Fibroblast of lung (primary cell): Measurements from ENCODE around the gene KCNH4. TPM values are rescaled to one million over a fixed set of nuclear protein-coding genes. Genes with fewer than 3 reads are reported as not detected.

Experiments
- DNase-seq, 2 donors: peaks; one replicate each; pipeline versions ENCODE4 v3.0.0 to v3.0.0-alpha.2; 2010; ENCODE audit warnings: low read depth in 2 of 2
- H2AFZ ChIP-seq: 2 replicates; pipeline ENCODE4 v1.5.1; 2012; ENCODE audit warnings: low read length, control low read depth, inconsistent platforms
- H3K27ac ChIP-seq: 2 replicates; pipeline ENCODE4 v1.5.1; 2011; ENCODE audit warnings: low read length, control low read depth; ENCODE audit not compliant: insufficient read depth
- H3K27me3 ChIP-seq: 2 replicates; pipeline ENCODE4 v1.5.1; 2011; ENCODE audit warnings: mild to moderate bottlenecking, low read length; ENCODE audit not compliant: control insufficient read depth, insufficient read depth
- H3K36me3 ChIP-seq: 2 replicates; pipeline ENCODE4 v1.5.1; 2011; ENCODE audit warnings: low read length; ENCODE audit not compliant: control insufficient read depth, insufficient read depth
- H3K4me1 ChIP-seq: 2 replicates; pipeline ENCODE4 v1.5.1; 2011; ENCODE audit warnings: low read length; ENCODE audit not compliant: control insufficient read depth, insufficient read depth; ENCODE audit errors: extremely low read depth
- H3K4me2 ChIP-seq: 2 replicates; pipeline ENCODE4 v1.5.1; 2011; ENCODE audit warnings: low read length, control low read depth; ENCODE audit not compliant: insufficient read depth; ENCODE audit errors: extremely low read depth
- H3K4me3 ChIP-seq, 4 experiments: fragments of 200-600 bp in 1 of 4; sonication (generic) in 1 of 4; replicated peaks in 1 of 4; 2 replicates each; pipeline ENCODE4 v1.5.1; 2011 to 2016; ENCODE audit warnings: low read length in 4 of 4, low read depth in 3 of 4, mild to moderate bottlenecking in 3 of 4, control low read depth in 2 of 4, inconsistent platforms in 1 of 4, mixed read lengths in 1 of 4; ENCODE audit not compliant: insufficient read depth in 1 of 4; ENCODE audit errors: control extremely low read depth in 1 of 4
- H3K79me2 ChIP-seq: 2 replicates; pipeline ENCODE4 v1.5.1; 2012; ENCODE audit warnings: mild to moderate bottlenecking, low read length, inconsistent platforms; ENCODE audit not compliant: control insufficient read depth, insufficient read depth
- H3K9ac ChIP-seq: 2 replicates; pipeline ENCODE4 v1.5.1; 2011; ENCODE audit warnings: mild to moderate bottlenecking, low read length, control low read depth; ENCODE audit not compliant: insufficient read depth
- H3K9me3 ChIP-seq: 2 replicates; pipeline ENCODE4 v1.5.1; 2012; ENCODE audit warnings: low read depth, low read length; ENCODE audit not compliant: control insufficient read depth, insufficient read depth
- H4K20me1 ChIP-seq: 2 replicates; pipeline ENCODE4 v1.5.1; 2011; ENCODE audit warnings: low read length; ENCODE audit not compliant: control insufficient read depth, insufficient read depth; ENCODE audit errors: extremely low read depth
- EZH2 ChIP-seq: IDR thresholded peaks from 2 replicates; pipeline ENCODE4 v1.5.1; 2012; ENCODE audit warnings: low read length, control low read depth, mild to moderate bottlenecking; ENCODE audit errors: missing control alignments
- polyA plus RNA-seq, 2 donors: library from polyadenylated mRNA; depleted of rRNA in 1 of 2; stranded (reverse) in 1 of 2; unstranded in 1 of 2; fragments of >200 nt; gene quantifications; 2 replicates each; pipeline ENCODE4 v1.2.1, GENCODE V29; 2011 to 2012; ENCODE audit warnings: missing spikeins in 1 of 2
- total RNA-seq: library from RNA; depleted of rRNA; stranded (reverse); fragments of >200 nt; gene quantifications from 2 replicates; pipeline ENCODE4 v1.2.1, GENCODE V29; 2014
- TF ChIP-seq, protein P1 (sequence below), 2 donors: IDR thresholded peaks in 1 of 2; conservative IDR thresholded peaks in 1 of 2; 1 replicate in 1 of 2; 2 replicates in 1 of 2; pipeline ENCODE4 v1.5.1; 2011 to 2012; ENCODE audit warnings: low read length in 2 of 2, control low read depth in 1 of 2, inconsistent platforms in 1 of 2, low read depth in 1 of 2, mild to moderate bottlenecking in 1 of 2

The KCNH4 gene
- total and polyA plus RNA-seq, 2 donors (not counting 1 experiment from before 2014, with no cell fraction given), result 0.03 TPM; not detected in 1

DNA sequence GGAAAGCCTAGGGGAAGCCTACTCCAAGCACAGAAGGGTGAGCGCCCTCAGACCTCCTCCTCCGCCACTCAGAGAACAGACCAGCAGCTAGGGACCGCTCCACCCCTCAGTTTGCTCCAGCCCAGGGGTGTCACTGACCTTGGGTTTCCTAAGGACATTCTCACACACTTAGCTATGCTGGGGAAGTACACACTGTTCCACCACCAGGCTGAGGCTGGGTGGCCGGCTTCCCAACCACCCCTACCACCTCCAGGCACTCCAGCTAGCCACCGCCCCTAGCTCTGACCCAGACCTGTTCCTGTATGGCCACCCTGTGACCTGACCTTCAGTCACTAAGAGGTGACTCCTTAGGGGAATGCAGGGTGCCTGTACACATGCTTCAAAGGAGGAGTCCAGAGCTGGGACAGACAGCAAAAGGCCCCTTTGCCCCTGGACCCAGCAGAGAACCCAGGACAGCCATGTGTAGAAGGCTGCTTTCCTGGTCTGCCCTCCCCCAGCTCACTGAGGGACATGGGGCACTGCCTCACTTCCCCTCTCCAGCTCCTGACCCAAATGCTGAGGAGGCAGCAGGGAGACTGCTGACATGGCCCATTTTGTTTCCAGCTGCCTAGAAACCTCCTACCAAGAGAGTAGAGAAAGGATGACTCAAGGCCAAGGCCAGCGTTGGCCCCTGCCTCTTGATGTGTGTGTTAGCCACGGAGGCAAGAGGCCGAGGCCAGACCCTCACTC is 51.7 kb downstream of the KCNH4 start:
- Histone ChIP-seq H4K20me1 (no peaks in the 10 kb centered on the region), H3K4me2 (no peak overlapping the region), H3K9me3 (no peaks in the 10 kb centered on the region), H3K9ac (no peak overlapping the region), H3K4me3 (no peak overlapping the region), H3K36me3 (peaks cover 22% of the 10 kb centered on the region), H2AFZ (no peak overlapping the region), H3K27me3 (no peaks in the 10 kb centered on the region), H3K4me1 (peaks cover 20% of the 10 kb centered on the region), H3K79me2 (peaks cover 40% of the 10 kb centered on the region), H3K27ac (no peak overlapping the region)
- TF ChIP-seq, protein P1, sequence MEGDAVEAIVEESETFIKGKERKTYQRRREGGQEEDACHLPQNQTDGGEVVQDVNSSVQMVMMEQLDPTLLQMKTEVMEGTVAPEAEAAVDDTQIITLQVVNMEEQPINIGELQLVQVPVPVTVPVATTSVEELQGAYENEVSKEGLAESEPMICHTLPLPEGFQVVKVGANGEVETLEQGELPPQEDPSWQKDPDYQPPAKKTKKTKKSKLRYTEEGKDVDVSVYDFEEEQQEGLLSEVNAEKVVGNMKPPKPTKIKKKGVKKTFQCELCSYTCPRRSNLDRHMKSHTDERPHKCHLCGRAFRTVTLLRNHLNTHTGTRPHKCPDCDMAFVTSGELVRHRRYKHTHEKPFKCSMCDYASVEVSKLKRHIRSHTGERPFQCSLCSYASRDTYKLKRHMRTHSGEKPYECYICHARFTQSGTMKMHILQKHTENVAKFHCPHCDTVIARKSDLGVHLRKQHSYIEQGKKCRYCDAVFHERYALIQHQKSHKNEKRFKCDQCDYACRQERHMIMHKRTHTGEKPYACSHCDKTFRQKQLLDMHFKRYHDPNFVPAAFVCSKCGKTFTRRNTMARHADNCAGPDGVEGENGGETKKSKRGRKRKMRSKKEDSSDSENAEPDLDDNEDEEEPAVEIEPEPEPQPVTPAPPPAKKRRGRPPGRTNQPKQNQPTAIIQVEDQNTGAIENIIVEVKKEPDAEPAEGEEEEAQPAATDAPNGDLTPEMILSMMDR (conservative IDR thresholded peaks at IDR 0.05 in 1 of 2, IDR thresholded peaks at IDR 0.05 in 1 of 2; ENCODE audit: low read depth in 1 of 2, low read length in 2 of 2), result no peak
- no peak for TF ChIP-seq EZH2
- DNase-seq, result no peak

- Histone ChIP-seq H4K20me1 (no peaks in the 10 kb centered on the region), H3K4me3 (no peak overlapping the region), H3K4me2 (no peak overlapping the region), H3K27ac (no peak overlapping the region), H3K9me3 (no peaks in the 10 kb centered on the region), H3K79me2 (peaks cover 23% of the 10 kb centered on the region), H3K36me3 (peaks cover 22% of the 10 kb centered on the region), H3K9ac (no peak overlapping the region), H2AFZ (no peak overlapping the region), H3K27me3 (no peaks in the 10 kb centered on the region), H3K4me1 (peaks cover 4% of the 10 kb centered on the region)
- DNase-seq, result no peak
- TF ChIP-seq, protein P1 (conservative IDR thresholded peaks at IDR 0.05 in 1 of 2, IDR thresholded peaks at IDR 0.05 in 1 of 2; ENCODE audit: low read depth in 1 of 2, low read length in 2 of 2), result no peak
- TF ChIP-seq EZH2, result no peak
Observed at GRCh38 chr17:42127414-42127813, 53.5 kb downstream of the KCNH4 start.

DNA sequence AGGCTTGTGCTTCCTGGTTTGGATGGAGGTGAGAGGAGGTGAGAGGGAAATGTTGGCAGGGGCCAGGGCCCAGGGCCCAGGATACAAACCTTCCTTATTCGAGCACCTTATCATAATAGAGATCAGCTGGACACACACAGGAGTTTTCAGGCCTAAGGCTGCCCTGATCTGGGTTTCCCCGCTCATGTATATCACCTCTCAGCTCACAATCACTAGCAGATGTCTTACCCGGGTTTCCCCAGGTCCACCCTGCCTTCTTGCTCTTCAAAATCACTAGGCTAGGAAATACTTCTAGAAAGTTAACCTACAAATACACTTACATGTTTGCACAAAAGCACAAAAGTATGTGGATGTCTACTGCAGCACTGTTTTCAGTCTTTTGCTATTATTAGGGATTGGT is 54.1 kb downstream of the KCNH4 start:
- Histone ChIP-seq H3K36me3 (peaks cover 22% of the 10 kb centered on the region), H3K27ac (no peak overlapping the region)

More for the DNA sequence above, 54.1 kb downstream of the KCNH4 start:
- no peak overlapping the region for H2AFZ ChIP-seq
- no peaks in the 10 kb centered on the region for H3K27me3 ChIP-seq
- DNase-seq, result no peak
- no peaks in the 10 kb centered on the region for H3K9me3 ChIP-seq
- no peak overlapping the region for H3K4me3 ChIP-seq
- no peaks in the 10 kb centered on the region for H4K20me1 ChIP-seq
- no peak for TF ChIP-seq EZH2
- TF ChIP-seq, protein P1 (conservative IDR thresholded peaks at IDR 0.05 in 1 of 2, IDR thresholded peaks at IDR 0.05 in 1 of 2; ENCODE audit: low read depth in 1 of 2, low read length in 2 of 2), result no peak
- peaks cover under 1% of the 10 kb centered on the region for H3K4me1 ChIP-seq
- peaks cover 19% of the 10 kb centered on the region for H3K79me2 ChIP-seq
- H3K4me2 ChIP-seq, result no peak overlapping the region
- H3K9ac ChIP-seq, result no peak overlapping the region
